Raji (cell line): ENCODE data around the gene HPD.
A peak's percentile ranks its signal among the peaks of the same experiment; 100 is the strongest.

ENCODE experiments used
- POLR2A ChIP-seq: IDR thresholded peaks from 2 replicates; pipeline ENCODE4 v1.6.1; 2011; ENCODE audit warnings: low read depth, low read length, control low read depth; ENCODE audit not compliant: insufficient read depth

The HPD gene

DNA sequence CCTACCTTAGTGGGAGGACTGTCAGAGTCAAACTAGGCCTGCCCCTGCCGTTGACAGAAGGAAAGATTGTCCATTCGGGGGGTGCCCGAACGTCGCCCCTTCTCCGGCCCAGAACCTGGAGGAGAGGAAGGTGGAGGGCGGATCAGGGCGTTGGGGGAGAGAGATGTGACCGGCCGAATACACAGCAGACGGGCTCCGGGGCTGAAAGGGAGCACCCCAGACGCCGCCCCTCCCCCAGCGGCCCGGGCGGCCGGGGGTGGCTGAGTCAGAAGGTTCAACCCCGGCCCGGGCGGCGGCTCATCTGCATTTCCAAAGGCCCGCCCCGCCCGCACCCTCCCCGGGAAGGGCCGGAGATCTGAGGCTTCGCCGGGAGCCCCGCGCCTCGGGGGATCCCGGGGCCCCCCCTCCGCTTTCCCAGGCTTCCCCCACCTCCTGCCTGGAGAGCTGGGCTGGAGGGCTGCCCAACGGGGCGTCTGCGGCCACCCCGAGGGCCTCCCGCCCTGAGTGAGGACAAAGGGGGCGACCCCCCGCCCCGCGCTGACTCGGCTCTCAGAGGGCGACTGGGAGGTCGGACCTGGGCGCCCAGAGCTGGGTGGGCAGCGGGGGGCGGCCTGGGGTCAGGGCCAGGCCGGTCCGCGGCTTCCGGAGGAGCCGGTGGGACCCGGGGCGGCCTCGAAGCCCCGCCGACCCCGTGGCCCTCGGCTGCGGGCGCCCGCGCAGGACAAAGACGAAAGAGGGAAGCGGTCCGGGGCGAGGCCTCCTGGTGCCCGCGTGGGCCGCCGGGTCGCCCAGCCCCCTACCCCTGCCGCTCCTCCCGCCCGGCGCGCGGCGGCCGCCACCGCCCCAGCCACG lies 58.6 kb downstream of the HPD start:
- TF ChIP-seq POLR2A, result no peak; the same call in 1 of the 2 replicates

DNA sequence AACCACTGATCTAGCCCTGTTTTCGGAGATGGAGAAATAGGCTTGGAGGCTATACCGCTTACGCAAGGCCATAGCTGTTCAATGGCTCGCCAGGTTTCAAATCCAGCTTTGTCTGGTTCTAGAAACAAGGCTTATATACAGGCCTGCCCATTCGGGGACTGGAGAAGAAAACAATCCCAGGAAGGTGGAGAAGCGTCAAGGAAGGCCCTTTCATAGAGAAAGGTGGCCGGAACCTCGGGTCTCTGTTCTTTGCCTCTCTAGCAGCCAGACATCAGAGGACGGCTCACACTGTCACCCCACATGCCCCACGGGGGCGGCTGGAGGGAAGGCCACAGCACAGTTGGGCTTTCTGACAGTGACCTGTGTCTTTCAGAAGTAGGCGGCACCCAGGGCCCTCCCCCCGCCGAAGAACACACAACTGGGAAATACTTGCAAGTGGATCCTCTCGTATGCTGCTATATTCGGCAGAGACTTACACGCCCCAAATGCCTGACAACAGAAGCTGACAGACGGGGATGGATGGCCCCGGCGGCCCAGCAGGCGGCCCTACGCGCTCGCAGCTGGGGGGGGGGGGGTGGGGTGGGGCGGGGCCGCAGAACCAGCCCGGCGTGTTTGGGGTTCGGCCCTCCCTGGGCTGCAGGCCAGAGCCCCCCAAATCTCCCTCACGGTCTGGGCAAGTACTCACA lies 59.4 kb downstream of the HPD start:
- TF ChIP-seq POLR2A, result no peak

DNA sequence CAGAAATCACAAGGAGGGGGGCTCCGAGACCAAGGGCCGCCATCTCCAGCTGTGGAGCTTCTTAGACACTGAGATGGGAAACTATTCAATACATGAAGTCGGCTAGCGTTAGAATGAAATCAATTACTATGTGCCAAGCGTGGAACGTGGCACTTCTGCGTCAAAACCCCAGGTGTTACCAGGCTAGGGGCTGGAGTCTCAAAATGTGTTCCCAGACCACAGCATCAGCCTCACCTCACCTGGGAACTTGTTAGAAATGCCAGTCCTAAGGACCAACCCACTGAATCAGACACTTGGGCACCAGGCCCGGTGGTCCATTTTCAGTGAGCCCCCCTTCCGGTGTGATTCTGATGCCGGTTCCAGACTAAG lies 59.9 kb downstream of the HPD start:
- no peak for TF ChIP-seq POLR2A

DNA sequence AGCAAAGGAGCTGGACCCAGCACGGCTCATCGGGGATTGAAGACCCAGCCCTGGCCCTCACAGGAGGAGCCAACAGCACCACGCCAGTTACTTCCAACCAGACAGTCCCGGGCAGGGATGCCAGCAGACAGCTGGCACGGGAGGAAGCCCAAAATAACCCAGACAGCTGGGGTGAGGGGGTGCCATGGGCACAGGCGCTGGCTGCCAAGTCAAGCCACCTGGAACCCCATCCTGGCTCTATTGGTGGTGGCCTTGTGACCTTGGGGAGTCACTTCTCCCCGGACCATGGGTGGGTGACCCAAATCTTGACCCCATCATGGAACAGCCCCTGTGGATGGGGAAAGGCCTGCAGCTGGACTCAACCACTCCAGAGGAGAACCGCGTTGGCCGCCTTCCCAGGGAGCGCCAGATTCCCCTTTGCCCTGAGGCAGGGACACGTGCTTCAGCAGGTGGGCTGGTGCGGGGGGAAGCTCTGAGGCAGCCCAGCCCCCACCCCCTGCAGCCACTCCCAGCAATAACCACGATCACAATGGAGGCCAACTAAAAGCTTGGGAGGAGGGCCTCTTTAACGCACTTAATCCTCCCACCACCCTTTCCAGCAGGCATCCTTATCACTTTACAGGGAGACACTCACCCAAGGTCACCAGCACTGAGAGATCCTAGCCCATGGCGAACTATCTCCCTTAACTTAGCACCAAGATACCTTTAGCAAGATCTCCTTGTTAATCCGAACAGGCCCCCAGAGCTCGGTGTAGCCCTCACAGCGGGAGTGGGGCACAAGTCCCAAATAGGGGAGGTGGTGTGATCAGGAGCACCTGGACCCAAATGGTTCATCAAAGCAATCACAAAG lies 60.5 kb downstream of the HPD start:
- TF ChIP-seq POLR2A, result no peak

DNA sequence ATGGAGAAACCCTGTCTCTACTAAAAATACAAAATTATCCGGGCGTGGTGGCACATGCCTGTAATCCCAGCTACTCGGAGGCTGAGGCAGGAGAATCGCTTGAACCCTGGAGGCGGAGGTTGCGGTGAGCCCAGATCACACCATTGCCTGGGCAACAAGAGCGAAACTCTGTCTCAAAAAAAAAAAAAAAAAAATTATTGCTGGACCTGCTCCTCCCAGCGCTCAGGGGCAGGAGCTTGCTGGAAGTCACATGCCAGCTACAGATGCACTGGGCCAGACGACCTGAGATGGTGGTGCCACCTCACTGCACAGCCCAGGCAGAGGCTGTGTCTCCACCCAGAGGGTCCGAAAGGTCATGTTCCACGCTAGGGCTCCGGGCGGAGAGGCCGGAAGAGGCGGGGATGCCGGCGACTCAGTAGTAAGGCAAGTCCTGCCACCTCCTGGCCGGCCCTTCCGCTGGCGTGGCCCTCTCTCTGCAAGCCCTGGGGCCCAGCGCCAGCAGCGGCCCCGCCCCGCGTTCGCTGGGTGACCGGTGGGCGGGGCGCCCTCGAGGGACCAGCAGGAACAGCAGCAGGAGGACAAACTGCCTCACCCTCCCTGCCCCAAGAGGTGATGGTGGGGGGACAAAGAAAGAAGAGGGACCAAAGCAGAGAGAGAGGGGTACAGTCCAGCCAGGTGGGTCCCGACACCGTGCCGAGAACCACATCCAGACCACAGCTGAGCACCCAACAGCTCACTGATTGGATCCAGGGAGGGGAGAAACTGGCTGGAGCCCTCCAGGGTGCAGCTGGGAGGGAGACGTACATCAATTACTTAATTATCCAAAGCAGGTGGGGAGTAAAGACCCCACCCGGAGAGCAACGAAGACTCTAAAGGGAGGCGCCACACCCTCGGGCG lies 61.6 kb downstream of the HPD start:
- no peak for TF ChIP-seq POLR2A

DNA sequence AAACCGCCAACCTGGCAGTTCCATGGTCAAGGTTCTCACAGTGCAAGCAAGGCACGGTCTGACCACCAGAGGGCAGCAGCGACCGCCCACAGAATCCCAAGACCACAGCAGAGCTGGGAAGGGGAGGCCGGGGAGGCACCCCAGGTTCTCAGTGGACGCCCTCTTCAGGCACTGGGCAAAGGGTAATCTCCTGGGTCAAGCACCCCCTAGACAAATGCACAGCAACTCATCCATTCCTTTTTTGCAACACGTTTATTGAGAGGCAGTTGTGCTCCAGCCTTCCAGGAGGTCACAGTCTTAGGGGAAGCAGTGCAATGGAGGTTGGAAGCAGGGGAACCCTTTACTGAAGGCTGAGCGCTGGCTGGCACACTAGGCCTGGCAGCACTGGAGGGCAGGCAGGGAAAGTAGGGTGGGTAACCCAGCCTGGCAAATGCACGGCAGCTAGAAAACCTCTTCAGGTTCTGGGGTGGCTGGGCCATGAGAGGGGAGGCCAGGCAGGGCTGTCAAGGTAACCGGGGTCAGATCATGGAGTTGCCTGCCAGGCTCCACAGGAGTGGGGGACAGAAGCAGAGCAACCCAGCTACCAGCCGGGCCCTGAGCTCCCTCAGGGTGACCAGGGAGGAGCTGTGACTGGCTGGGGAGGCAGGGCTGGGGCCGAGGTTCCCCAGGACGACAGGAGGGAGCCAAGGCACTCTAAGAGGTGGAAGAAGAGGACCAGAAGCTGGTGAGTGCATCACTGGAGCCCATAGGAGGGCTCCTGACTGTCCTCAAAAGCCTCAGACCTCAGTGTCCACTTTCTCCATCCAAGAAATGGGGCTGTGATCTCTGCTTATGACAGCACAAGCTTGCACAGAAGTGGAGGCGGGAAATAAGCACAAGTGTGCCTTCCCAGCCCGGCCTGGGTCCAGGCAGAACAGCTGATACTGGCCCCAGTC lies 63.4 kb downstream of the HPD start:
- TF ChIP-seq POLR2A, result no peak

DNA sequence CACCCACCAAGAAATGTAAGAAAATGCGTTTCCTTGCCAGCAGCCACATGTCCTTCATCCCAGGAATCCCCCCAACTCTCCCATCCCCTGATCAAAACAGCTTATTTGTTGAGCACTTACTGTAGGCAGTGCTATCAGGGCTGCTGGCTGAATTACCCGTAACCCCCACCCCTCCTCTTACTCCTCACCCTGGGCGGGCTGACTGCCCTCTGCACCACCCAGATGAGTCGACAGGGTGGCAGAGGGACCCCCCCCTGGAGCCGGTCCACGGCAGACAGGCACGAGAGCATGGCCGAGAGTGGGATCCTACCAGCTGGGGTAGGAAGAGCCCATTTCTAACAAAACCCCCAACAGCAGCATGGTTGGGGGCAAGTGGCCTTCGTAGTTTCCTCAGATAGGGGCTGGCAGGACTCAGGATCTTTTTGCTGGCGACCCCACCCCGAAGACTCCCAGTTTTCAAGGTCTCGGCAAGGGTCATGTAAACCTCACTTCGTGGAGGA lies 64.1 kb downstream of the HPD start:
- no peak for TF ChIP-seq POLR2A

DNA sequence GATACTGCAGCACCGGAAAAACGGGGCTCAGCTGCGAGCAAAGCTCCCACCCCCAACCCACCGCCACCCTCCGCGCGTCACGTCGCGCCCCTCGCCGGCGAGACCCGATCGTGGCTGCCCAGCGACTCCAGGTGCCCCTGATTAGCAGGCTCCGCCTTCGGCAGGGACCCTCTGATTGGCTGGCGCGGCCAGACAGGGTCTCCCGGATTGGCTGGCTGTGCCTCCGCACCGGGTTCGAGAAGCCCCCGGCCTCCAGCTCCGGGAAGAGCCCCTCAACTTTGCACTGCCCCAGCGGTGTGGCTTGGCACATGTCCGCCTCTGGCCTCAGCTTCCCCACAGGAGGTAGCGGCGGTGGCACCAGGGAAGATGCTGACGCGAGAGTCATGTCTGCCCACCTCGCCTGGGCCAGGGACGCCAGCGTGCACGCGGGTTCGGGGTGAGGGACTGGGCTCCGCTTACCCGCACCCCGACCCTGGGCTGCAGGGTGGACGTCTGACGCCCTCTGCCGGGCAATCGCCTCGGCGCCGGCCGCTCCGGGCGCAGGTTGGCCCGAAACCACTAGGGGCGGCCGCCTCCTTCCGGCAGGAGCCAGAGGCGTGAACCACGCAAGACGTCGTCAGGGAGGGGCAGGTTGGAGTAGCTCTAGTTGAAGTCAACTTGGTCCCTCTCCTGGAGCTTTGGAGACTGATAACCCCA lies 64.7 kb downstream of the HPD start:
- peak; percentile 69 for TF ChIP-seq POLR2A

DNA sequence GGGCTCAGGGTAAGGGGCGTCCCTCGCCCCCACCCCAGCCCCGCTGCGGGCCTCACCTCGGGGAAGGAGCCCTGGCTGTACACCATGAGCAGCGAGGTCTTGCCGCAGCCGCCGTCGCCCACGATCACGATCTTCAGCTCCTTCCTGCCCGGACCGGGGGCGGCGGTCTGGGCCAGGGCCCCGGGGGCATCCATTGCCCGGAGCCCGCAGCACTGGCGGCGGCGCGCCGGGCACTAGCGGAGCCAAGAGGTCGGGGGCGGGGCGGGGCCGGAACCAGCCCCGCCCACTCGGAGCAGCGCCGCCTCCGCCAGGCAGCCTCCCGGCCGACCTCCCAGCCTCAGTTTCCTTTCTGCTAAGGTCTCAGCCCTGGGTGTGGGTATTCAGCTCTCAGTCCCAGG lies 65.2 kb downstream of the HPD start, which contains the start of gene RHOF:
Gene RHOF, minus strand, starts transcription at position 249 of the 398 bp plus-strand sequence. Its CDS starts 55 bp downstream, at position 194.
- TF ChIP-seq POLR2A, result peak; percentile 65

DNA sequence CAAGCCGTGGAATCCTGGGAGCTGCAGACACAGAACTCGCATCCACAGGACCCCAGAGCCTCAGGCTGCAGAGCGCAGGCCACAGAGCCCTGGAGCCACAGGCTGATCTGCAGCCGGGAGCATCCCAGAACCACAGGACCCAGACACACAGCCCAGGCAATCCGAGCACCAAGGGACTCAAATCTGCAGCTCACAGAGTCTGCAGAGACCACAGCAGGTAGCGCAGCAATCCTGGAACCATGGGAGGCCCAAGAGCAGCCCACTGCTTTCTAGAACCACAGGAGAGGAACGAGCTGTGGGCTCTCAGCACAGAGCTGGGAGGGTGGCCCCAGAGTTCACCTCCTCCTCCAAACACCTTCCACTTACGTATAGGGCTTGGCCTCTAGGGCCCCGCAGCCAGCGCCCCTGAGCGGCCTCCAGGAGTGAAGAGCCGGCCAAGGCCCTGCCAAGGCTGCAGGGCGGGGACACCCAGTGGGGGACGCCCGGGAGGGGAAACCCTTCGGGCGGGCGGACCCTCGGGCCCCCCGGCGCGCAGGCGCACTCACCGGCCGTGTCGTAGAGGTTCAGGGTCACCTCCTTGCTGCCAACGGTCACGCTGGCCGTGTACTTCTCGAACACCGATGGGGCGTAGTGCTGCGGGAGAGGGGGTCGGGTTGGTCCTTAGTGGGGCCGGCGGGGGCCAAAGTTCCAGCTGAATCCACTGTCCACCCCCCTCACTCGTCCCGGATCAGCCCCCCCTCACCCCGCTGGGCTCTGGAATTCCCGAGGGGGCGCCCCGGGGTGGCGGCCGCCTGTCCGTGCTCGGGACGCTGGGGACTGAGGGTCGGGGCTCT lies 65.8 kb downstream of the HPD start:
- no peak; the same call in 1 of the 2 replicates for TF ChIP-seq POLR2A

DNA sequence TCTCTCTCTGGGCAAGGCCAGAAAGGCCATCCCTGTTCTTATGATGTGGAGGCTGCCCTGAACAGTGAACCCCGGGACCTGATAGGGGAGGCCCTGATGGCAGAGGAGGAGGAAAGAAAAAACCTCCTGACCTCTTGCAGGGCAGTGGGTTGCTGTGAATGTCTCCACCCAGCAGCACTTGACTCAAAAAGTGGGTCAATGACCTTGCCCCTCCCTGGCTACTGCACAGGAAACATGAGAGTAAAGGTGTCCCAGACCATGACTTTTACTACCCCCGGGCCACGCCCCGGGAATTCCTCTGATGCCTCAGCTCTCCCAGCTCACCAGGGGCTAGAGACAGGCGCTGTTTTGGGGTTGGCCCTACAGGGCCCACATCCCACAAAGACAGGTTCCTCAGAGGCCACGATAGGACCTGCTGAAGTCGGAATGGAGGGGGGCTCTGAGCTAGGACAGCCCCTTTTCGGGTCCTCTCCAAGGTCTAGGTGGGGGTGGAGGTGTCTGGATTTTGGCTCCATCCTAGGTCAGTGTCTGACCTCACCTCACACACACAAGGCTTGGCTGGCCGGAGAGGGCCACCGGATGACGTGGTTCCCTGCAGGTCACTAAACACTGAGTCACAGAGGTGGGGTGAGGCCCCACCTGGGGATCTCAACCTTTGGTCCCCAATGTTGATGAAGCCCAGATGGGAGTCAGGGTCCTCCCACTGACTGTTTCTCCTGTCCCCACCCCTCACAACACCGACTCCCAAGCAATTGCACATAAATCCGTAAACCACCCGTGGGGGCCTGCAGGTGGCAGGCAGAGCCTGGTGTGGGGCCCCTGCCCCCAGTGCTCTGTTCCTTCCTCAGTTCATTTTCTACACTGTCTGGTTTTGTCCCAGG lies 66.7 kb downstream of the HPD start:
- no peak for TF ChIP-seq POLR2A
